Left kidney (tissue), 2 donors: ENCODE measurements around the gene ENKD1. TPM values are rescaled to one million over a fixed set of nuclear protein-coding genes. Genes with fewer than 3 reads are reported as not detected.

Source experiments
- DNase-seq: peaks from one replicate; pipeline ENCODE4 v3.0.0-alpha.2; 2013
- polyA plus RNA-seq: library from polyadenylated mRNA; unstranded; fragments of 120-200 nt; gene quantifications from one replicate; pipeline ENCODE4 v1.2.1, GENCODE V29; 2013; ENCODE audit not compliant: insufficient read length

ENKD1 gene
- polyA plus RNA-seq, 1 donor, result 25.8 TPM

DNA sequence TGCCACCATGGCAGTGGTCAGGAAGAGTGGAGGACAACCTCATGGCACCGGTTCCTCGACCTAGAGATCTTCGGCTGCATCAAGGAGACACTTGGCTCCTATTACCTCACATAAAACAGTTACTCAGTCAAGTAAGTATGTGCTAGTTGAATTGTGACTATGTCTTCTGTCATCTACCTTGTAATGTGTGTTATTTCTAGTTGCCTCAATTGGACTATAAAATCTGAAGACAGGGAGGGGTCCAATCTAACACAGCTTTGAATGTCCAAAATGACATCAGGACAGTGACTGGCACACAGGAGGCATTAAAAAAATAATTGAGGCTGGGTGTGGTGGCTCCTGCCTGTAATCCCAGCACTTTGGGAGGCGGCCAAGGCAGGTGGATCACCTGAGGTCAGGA, 17.2 kb upstream of the ENKD1 start:
- no peak for DNase-seq

DNA sequence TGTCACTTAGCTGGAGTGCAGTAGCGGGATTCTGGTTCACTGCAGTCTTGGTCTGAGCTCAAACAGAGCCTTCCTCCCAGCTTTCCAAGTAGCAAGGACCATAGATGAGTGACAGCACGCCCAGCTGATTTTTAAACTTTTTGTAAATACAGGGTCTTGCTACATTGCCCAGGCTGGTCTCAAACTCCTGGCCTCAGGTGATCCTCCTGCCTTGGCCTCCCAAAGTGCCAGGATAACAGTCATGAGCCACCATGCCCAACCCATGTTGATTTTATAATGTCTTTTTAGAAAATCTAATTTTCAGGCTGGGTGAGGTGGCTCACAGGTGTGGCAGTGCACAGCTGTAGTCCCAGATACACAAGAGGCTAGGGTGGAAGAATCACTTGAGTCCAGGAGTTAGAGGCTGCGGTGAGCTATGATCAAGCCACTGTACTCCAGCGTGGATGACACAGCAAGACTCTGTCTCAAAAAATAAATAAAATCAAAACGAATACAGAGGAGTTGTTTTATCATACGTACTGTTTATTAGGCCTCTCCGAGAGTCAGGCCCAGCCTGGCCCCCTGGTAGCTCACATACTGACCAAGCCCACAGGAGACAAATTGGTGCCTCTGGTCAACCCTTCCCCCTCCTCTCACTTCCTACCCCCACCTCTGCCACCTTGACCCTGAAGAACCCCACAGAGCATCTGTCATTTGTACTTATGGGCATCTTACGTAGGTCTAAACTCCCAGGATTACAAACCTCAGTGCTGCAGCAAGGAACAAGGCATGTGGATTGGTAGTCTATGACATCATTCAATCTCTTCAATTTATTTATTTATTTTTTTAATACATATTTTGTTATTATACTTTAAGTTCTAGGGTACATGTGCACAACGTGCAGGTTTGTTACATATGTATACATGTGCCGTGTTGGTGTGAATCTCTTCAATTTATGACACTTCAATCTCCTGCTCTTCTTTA, 13.7 kb upstream of the ENKD1 start:
- DNase-seq, result no peak

DNA sequence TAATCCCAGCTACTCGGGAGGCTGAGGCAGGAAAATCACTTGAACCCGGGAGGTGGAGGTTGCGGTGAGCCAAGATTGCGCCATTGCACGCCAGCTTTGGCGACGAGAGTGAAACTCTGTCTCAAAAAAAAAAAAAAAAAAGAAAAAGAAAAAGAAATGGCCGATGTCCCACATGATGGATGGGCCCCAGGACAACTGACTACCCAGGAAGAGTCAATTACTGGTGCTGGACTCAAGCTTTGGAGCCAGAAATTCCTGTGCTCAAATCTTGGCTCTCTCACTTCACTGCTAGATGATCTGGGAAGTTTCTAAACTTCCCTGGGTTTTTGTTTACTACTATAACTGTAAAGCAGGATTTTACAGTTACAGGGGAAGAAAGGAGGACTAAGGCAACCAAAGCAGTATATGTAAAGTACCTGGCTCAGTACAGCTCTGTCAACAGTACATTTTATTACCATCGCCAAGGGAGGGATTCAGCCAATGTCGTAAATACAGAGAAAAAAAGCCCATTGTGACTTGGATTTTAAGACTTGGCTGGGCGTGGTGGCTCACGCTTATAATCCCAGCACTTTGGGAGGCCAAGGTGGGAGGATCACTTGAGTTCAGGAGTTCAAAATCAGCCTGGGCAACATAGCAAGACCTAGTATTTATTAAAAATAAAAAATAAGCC, 11.9 kb upstream of the ENKD1 start:
- DNase-seq, result no peak

DNA sequence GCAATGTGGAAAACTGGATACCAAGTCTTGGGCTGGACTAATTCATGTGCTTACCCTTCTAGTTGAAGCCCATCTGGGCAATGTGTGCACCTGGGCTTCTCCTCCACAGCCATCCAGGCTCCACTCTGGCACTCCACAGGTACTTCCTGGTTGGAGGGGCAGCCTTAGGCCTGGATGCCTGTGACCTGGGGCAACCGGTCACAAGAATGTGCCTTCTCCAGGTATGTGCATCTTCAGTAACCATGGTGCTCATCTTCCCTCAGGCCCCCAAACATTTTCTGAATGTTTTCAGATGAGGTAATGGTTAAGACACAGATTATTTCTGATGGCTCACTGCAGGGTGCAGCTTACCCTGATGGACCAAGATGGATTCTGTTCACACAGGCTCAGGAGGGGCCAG, 11.2 kb upstream of the ENKD1 start:
- DNase-seq, result no peak

DNA sequence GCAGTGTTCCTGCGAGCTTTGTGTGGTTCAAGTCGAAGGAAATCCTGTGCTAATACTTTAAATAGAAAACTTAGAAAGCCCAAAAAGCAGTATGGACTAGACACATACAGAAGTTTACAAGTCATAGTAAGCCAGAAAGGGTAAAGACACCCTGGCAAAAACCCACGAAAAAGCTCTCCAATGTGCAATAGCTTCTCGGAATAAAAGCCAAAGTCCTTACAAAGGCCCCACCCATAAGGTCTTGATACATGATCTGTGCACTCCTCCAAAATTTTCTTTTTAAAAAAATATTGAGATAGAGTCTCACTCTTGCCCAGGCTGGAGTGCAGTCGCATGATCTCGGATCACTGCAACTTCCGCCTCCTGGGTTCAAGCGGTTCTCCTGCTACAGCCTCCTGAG, 10.4 kb upstream of the ENKD1 start:
- no peak for DNase-seq

DNA sequence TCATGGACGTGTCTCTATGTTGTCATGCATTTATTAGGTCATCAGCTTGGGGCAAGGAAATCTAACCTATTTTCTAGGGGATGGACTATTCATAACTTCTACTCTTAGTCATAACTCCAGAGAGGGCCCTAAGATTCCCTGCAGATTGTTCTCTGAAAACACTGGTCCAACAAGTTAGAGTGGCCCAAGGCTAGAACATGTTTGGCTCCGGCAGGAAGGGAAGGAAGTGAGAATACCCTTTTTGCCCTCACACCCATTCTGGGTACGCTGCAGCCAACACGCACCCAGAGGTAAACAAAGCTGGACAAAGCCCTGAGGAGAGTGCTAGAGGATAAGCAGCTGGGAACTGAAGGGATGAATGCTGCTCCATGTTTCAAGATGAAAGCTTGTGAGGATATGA, 10.0 kb upstream of the ENKD1 start:
- no peak for DNase-seq

DNA sequence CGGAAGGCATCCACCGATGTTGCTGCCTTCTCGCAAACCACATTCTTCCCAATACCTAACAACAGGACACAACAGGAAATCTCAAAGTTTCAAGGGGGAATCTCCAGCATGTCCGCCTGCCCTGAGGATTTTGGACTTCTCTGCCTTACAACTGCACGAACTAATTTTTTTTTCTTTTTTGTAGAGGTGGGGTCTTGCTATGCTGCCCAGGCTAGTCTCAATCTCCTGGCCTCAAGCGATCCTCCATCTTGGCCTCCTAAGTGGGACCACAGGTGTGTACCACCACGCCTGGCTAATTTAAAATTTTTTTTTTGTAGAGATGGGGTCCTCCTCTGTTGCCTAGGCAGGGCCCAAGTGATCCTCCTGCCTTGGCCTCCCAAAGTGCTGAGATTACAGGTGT, 9.4 kb upstream of the ENKD1 start:
- DNase-seq, result no peak

DNA sequence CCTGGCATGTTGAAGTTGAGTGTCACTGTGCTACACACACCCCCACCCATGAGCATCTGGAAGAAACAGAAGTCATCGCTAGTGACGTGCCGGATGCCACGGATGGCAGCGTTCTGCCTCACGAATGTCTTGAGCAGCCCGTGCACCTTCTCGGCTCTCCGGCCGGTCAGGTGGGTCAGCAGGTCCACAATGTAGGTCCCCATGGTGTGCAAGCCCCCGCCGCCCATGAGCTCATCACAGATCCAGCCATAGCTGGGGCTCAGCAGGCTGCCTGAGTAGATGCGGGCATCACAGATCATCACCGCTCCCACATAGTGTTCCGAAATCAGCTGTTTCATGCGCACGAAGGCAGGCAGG, 9.0 kb upstream of the ENKD1 start:
- DNase-seq, result no peak

DNA sequence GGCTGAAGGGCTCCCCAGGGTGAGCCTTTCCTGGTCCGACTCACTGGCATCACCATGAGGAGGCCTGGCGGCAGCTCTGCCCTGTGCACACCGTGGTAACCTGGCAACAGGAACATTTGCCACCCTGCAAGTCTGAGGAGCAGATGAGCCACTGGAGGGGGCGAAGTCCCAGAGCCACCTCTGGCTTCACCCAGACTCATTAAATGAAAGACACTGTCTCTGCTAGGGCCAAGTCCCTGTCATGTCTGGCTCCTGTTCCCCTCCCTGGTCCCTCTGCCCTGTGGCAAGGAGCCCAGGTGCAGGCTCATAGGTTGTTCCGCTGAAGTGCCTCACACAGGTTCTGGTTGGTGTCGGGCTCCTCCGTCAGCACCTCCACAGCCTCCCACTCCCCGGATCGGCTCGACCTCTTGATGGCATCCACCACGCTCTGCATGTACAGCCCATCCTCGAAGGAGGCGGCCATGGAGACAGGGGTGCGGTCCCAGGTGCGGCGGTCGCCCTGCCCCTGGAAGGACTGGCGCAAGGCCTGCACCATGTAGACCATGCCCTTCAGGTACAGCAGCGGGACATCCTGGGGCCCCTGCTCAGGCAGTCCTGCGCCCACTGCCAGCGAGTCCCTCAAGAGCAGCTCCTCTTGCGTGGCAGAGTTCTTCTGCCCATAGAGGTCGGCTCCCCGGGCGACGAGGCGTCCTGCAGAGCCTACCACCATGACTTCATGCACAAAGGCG, 8.5 kb upstream of the ENKD1 start:
- no peak for DNase-seq

DNA sequence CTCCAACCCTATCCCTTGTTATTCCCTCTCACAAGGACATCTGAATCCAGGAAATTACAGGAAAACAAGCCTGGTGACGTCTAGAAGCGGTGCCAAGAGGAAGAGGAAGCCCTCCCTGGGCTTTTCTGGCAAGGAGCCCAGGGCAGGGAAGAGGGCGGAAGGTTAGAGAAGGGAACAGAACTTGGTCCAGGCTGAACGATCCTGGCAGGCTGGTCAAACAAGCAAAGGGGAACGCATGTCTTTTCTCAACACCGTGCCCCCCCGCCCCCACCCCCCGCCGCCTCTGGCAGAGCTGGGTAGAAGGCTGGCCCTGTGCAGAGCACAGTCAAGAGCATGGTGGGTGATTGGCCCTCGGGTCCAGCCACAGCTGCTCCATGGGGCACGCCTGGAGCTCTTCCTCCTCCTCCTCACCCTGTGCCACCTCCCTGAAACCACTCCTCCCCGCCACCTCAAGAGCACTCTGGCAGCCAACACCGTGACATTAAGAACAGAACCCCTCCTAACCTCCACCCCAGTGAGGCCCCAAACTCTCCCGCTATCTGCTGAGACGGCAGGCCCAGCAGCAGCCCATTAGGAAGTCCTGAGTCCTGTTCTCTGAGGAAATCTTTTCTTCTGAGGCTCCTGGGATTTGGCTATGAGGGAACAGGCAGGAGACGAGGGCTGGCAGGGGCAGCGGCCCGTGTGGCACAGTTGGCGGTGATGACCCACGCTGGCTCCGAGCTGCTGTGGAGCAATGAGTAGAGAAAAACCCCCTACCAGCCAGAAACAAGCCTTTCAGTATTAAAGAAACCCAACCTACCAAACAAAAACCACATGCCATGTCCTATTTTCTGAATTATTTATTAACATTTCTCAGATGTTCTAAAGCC, 7.4 kb upstream of the ENKD1 start:
- no peak for DNase-seq

DNA sequence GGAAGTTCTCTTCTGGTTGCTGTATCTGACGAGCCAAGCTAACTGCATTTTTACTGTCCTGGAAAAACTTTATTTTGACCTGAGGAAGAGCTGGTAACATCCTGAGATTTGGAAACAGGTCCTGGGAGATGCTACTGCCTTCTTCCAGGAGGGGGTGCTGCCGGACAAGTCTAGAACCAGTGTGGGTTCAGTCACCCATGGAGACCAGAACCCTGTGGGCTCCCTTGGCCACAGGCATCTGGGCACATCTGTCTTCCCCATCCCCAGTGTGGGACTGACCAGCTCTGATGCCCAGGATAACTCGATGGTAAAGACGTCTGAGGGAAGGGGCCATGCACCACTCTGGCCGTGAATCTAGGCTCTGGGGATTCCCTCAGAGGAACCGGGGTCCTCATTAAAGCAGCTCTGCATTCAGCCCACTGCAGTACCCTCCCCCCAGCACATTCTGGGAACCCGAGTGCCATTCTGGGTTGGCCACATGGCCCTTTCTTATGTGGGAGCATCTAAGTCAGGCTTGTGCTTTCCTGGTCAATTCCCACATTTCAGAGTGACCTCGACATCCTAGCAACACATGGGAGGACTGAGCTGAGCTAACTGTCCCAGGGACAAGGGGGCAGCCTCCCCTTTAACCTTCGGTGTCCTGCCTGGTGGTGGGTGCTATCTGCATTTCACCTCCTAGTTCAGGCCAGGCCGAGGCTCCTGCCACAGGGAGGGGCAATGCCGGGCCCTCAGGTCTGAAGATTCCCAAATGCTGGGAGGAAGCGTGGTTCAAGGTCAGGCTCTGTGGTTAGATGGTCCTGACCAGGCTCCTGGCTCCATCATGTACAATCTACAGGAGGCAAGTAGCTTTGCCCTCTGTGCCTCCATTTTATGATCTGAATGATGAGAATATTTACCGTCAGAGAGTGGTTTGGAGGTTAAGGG, 6.5 kb upstream of the ENKD1 start:
- DNase-seq, result no peak

DNA sequence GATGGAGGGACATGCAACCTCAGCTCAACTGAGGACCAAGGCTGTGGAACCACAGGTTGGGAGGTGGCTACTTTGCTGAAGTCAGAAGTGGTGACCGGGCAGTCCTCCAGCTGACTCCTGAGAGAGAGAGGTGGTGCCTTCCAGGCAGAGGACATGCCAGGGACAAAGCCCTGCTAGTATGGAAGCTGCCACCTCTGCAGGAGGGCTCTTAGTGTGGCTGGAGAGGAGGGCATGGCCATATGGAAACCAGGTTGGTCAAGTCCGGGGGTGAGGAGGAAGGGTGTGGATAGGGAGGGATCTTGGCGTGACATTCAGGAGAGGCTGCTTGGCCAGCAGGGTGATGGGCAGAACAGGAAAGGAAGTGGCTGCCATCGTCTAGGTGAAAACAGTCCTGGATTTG, 5.8 kb upstream of the ENKD1 start:
- no peak for DNase-seq

DNA sequence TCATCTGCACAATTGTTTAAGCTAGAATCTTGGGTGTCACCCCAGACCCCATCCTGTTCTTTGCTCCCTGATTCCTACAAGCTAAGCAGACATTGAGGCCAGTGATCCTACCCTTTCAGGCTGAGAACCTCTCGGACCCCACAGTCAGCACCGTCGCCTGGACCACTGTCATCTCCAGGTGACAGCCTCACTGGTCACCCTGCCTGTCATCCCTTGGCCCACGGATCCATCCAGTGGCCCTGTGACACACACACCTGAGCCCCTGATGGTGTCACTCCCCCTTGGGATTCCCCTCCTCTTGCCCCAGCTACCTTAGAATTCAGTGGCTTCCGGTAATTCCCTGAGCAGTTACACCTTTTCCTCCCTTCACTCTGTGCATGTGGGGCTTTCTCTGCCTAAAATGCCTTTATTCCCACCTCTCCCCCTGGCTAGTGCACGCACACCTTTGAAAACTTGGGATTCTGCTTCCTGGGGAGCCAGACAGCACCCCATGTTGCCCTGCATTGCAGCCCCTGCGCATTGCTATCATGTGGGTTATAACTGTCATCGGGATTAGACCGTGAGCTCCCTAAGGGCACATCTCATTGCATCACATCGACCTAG, 3.0 kb upstream of the ENKD1 start:
- DNase-seq, result no peak

DNA sequence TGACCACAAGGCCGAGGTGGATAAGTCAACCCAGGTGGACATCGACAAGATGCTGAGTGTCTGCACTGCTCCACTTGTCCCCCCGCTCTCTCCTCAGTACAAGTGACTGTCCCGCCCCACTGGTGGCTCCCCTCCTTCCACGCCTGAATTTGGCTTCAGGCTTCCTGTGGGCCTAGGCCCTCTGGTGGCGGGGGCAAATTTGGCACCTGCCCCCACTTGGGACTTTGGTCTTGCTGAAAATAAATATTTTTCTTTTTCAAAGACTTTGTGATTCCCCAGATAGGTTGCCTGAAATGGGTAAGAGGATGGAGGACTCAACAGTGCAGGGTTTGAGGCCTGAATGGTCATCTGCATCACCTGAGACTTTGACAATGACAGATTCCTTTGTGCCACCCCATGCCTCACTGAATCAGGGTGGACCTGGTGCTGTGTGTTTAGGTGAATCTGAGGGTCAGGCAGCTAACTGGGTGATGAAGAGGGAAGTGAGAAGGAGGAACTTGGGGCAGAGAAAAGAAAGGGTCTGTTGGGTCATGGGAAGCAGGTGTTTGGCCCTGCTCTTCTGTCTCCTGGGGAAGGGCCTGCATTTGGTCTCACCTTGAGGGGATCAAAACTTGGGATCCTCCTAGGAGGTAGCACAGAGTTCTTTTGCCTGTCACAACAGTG, 2.1 kb upstream of the ENKD1 start:
- no peak for DNase-seq

DNA sequence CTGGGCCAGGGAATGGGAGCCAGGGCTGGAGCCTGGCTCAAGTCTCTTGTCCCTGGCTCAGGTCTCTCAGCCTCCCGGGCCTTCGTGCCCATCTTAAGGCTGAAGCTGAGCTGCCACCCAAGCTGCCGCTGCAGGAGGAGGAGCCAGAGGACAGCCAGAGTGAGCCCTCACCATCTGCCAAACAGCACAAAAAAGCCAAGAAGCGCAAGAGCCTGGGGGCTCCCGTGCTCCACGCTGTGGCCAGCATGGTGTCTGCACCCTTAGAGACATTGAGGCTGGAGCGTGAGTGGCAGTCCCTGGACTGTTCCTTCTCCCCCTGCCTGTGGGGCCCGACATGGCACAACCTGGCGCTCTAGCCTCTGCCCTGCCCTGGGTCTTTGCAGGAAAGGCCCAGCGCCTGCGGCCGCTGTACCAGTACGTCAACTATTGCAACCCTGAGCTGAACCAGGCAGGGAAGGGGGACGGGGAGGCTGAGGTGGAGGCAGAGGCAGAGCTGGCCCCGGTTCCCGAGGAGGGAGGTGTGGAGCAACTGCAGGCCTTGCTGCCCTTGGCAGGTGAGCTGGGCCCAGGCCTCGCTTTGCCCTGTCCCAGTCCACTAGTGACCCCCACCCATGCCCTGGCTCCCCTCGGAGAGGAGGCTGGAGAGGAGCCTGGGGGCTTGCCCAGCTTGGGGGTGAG, 1.4 kb upstream of the ENKD1 start:
- DNase-seq, result peak; percentile 86

DNA sequence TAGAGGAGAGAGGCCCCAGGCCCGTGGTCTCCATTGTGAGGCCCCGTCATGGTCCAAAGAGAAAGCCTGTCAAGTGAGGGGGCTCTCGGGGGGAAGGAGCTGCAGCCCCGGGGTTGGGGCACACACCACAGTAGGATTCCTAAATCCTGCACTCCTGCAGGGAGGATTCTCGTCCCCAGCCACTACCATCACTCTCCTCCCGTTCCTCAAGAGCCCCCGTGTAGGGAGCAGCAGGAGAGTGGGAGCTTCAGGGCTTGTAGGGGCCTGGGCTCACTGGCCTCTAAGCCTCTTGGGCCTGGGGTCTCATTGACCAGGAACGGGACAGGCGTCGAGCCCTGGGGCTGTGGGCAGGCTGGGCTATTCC, 885 bp upstream of the ENKD1 start:
- no peak for DNase-seq

DNA sequence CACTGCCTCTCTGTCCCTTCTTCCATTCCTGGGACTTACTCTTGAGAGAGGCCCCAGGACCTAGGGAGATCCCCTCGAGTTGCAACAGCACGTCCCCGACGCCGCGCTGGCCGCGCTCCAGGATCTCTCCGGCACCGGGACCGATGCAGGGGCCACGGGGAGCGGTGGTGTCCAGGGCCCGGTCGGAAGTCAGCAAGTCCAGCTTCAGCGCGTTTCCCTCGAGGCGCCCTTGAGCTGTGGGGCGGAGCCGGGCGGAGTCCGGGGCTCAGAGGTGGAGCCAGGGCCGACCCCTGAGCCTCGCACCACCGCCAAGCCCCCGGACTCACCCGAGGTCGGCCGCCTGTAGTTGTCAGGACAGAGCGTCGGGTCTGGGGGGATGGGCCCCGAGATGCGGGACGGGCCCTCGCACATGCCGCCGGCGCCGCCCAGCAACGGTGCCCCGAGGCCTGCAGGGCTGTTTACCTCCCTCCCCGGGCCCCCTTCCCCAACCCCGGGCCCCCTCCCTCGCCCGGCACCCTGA, 458 bp downstream of the ENKD1 start:
- DNase-seq, result no peak

DNA sequence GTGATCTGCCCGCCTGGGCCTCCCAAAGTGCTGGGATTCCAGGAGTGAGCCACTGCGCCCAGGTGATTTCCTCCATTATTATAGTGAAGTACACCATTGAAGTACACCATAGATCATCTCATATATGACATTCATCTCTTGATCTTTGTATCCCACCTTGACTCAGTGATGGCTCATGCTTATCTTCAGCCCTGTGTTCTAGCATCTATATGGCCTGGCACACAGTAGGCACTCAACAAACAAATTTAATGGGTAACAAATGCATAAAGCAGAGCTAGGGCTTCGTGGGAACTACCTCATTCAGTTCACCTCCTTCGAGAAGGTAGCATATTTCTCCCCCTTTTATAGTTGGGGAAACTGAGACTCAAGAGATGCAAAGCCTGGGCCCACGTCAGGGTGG, 952 bp downstream of the ENKD1 start:
- no peak for DNase-seq

DNA sequence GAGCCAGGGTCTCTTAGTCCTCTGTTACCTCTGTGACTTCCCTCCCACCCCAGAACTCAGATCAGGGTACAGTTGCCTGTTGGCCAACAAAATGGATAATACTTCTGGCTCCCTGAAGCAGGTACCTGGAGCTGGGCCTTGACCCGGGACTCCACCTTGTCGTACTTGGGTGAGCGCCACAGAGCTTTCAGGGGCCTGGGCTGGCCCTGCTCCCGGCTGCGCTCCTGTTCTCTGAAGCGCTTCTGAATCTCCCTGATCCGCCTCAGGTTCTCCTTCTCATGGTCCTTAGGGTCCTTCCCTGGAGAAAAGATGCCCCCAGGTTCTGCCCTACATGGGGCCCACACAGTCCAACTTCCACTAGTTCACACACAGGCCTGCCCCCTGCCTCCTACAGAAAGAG, 1.7 kb downstream of the ENKD1 start:
- DNase-seq, result no peak
